GM19239 (cell line): ENCODE data around the gene AGPAT4.
"Not testable (repeated sequence)": the region's sequence is repeated elsewhere in the genome, so short reads cannot be mapped to it uniquely, and the experiment has no call there.

Experiments
- DNase-seq: peaks from one replicate; pipeline ENCODE4 v3.0.0; 2011; ENCODE audit warnings: low spot score; ENCODE audit not compliant: insufficient read length
- FAIRE-seq: peaks from 2 replicates; lab custom pipeline; 2011; peaks lifted over from hg19 to GRCh38; lab: Jason Lieb, UNC

AGPAT4 gene

GRCh38 chr6:161232010-161232409, 41.9 kb downstream of the AGPAT4 start:
- DNase-seq (no peak), FAIRE-seq (no peak)

GRCh38 chr6:161230339-161230738, 43.5 kb downstream of the AGPAT4 start:
- FAIRE-seq (no peak), DNase-seq (no peak)

- no peak for FAIRE-seq
- no peak for DNase-seq
Observed at GRCh38 chr6:161228921-161229591, 44.8 kb downstream of the AGPAT4 start.

- no peak for FAIRE-seq
Observed at GRCh38 chr6:161228096-161228495, 45.8 kb downstream of the AGPAT4 start.

GRCh38 chr6:161227004-161227960, 46.6 kb downstream of the AGPAT4 start:
- DNase-seq (no peak), FAIRE-seq (no peak)

More at GRCh38 chr6:161228096-161228495, 45.8 kb downstream of the AGPAT4 start:
- no peak for DNase-seq

GRCh38 chr6:161226009-161226964, 47.6 kb downstream of the AGPAT4 start:
- DNase-seq: no peak
- no peak for FAIRE-seq

GRCh38 chr6:161225681-161226008, 48.2 kb downstream of the AGPAT4 start:
- no peak for DNase-seq
- FAIRE-seq: no peak

GRCh38 chr6:161224951-161225680, 48.7 kb downstream of the AGPAT4 start:
- DNase-seq, FAIRE-seq: not testable (repeated sequence)

- FAIRE-seq: no peak
- no peak for DNase-seq
Observed at GRCh38 chr6:161223646-161224045, 50.2 kb downstream of the AGPAT4 start.

- no peak for FAIRE-seq
- no peak for DNase-seq
Observed at GRCh38 chr6:161222706-161223234, 51.1 kb downstream of the AGPAT4 start.

- FAIRE-seq (no peak), DNase-seq (no peak)
Observed at GRCh38 chr6:161220346-161220745, 53.5 kb downstream of the AGPAT4 start.

- DNase-seq (no peak), FAIRE-seq (no peak)
Observed at GRCh38 chr6:161219680-161220079, 54.2 kb downstream of the AGPAT4 start.

GRCh38 chr6:161218222-161218621, 55.6 kb downstream of the AGPAT4 start:
- no peak for FAIRE-seq
- no peak for DNase-seq

- no peak for DNase-seq
Observed at GRCh38 chr6:161217628-161218027, 56.2 kb downstream of the AGPAT4 start.

GRCh38 chr6:161216616-161217205, 57.1 kb downstream of the AGPAT4 start:
- DNase-seq (no peak), FAIRE-seq (no peak)

More at GRCh38 chr6:161217628-161218027, 56.2 kb downstream of the AGPAT4 start:
- FAIRE-seq: no peak

GRCh38 chr6:161215876-161216615, 57.8 kb downstream of the AGPAT4 start:
- FAIRE-seq: no peak
- no peak for DNase-seq

- DNase-seq (no peak), FAIRE-seq (no peak)
Observed at GRCh38 chr6:161215193-161215592, 58.7 kb downstream of the AGPAT4 start.

- FAIRE-seq (no peak), DNase-seq (no peak)
Observed at GRCh38 chr6:161214722-161215121, 59.1 kb downstream of the AGPAT4 start.
